Measurements from ENCODE around the gene SLC23A3.

GRCh38 chr2:219169930-219170654 lies at the start of gene SLC23A3:
- no peak for TF ChIP-seq CTCF (IDR thresholded peaks at IDR 0.05; ENCODE audit: borderline replicate concordance, extremely low read depth, low read length, poor library complexity, severe bottlenecking)
- TF ChIP-seq EZH2 (IDR thresholded peaks at IDR 0.05; ENCODE audit: borderline replicate concordance, low read depth, low read length, severe bottlenecking): no peak
